Small intestine (tissue), 7 donors: ENCODE measurements around the gene E4F1. TPM values are rescaled to one million over a fixed set of nuclear protein-coding genes. Genes with fewer than 3 reads are reported as not detected.
A peak's percentile ranks its signal among the peaks of the same experiment; 100 is the strongest.

Experiments
- DNase-seq, 2 donors: peaks; one replicate each; pipeline versions ENCODE4 v3.0.0 to v3.0.0-alpha.2; 2013
- FAIRE-seq: peaks from 2 replicates; lab custom pipeline; 2012; peaks lifted over from hg19 to GRCh38; lab: Jason Lieb, UNC
- H3K27ac ChIP-seq, 3 donors: one replicate each; pipeline ENCODE4 v1.5.1; 2013; ENCODE audit warnings: low read length in 2 of 3, mild to moderate bottlenecking in 2 of 3, control low read depth in 1 of 3, inconsistent platforms in 1 of 3, low read depth in 1 of 3, moderate library complexity in 1 of 3
- H3K27me3 ChIP-seq, 3 donors: one replicate each; pipeline ENCODE4 v1.6.1; 2013; ENCODE audit warnings: low read length in 3 of 3, inconsistent platforms in 1 of 3; ENCODE audit not compliant: control insufficient read depth in 3 of 3, insufficient read depth in 3 of 3
- H3K36me3 ChIP-seq, 3 donors: one replicate each; pipeline ENCODE4 v1.6.1; 2013; ENCODE audit warnings: low read length in 3 of 3, inconsistent platforms in 1 of 3, low read depth in 1 of 3, mild to moderate bottlenecking in 1 of 3, moderate library complexity in 1 of 3; ENCODE audit not compliant: control insufficient read depth in 3 of 3, insufficient read depth in 2 of 3
- H3K4me1 ChIP-seq, 3 donors: one replicate each; pipeline ENCODE4 v1.6.1; 2013; ENCODE audit warnings: low read length in 2 of 3, inconsistent platforms in 1 of 3, low read depth in 1 of 3, mild to moderate bottlenecking in 1 of 3, moderate library complexity in 1 of 3; ENCODE audit not compliant: control insufficient read depth in 3 of 3, insufficient read depth in 2 of 3
- H3K4me3 ChIP-seq, 3 donors: one replicate each; pipeline ENCODE4 v1.5.1; 2013; ENCODE audit warnings: low read length in 3 of 3, control low read depth in 1 of 3, inconsistent platforms in 1 of 3, low read depth in 1 of 3, mild to moderate bottlenecking in 1 of 3, moderate library complexity in 1 of 3
- H3K9me3 ChIP-seq, 2 donors: one replicate each; pipeline ENCODE4 v1.6.1; 2013; ENCODE audit warnings: low read depth in 1 of 2, low read length in 1 of 2; ENCODE audit not compliant: control insufficient read depth in 2 of 2, insufficient read depth in 1 of 2
- WGBS, 3 donors: extraction: QIAGEN DNeasy Blood & Tissue Kit; methylation state at CpG; one replicate each; pipeline ENCODE4 v1.1.7; 2013; 5-methylcytosine and 5-hydroxymethylcytosine counted together
- polyA plus RNA-seq, 4 donors: library from polyadenylated mRNA; stranded (reverse) in 3 of 4; unstranded in 1 of 4; fragments of 200-250 nt in 3 of 4; fragments of 120-200 nt in 1 of 4; gene quantifications; one replicate each; pipeline versions ENCODE4 v1.2.1 to v1.2.3, GENCODE V29; 2013
- donor health status: healthy with polysubstance abuse.
- donor health status: control.
- donor health status: control.
- donor health status: Bipolar disorder and iron deficiency.
- donor health status: healthy.

E4F1 gene
- polyA plus RNA-seq, 4 donors, result 16.5 to 37.1 (median 22.8) TPM

- FAIRE-seq (no peak), DNase-seq (no peak)
- no peak within 1 kb of the TSS for H3K4me3 ChIP-seq
- 76 to 82% (median 76%) methylated on average over 24 of the region's 24 CpGs for WGBS, 3 donors
- peaks cover 0 to 64% (median 2%) of the 10 kb centered on the region in 3 donors for H3K36me3 ChIP-seq
- no peaks in the 10 kb centered on the region for H3K27me3 ChIP-seq
- peaks cover 2 to 24% (median 6%) of the 10 kb centered on the region in 3 donors for H3K4me1 ChIP-seq
- no peaks in the 10 kb centered on the region for H3K9me3 ChIP-seq
- H3K27ac ChIP-seq, result no peak within 1 kb of the TSS
Measured at GRCh38 chr16:2210386-2211365, 12.7 kb upstream of the E4F1 start, which contains the start of gene BRICD5. TSS of gene BRICD5 (minus strand) at chr16:2210863. CDS start at chr16:2210833, 30 bp downstream.

DNA sequence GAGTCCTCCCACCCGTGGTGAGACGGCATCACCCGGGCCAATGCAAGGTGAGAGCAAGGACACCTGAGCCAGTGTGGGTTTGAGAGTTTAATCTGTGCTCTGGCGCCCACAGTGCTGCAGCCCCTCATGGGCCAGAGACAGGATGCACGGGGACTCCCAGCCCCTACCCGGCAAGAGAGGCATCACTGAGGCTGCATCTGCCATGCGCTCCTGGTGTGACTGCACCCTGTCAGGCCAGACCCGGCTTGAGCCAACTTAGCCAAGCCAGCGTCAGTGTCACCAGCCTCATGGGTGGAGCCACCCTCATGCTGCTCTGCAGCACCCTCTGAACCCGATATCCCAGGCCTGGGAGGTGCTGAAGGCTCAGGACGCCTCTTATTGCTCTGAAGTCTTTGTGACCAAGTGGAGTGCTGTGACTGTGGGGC is 11.5 kb upstream of the E4F1 start:
- Histone ChIP-seq H3K4me3 (no peak overlapping the region), H3K9me3 (no peaks in the 10 kb centered on the region), H3K27ac (peak overlapping the region in 1 of 3 donors; percentile 5), H3K27me3 (no peaks in the 10 kb centered on the region), H3K4me1 (peaks cover 2 to 19% (median 6%) of the 10 kb centered on the region in 3 donors), H3K36me3 (peaks cover 0 to 58% (median 0%) of the 10 kb centered on the region in 3 donors)
- FAIRE-seq (no peak), DNase-seq (no peak)
- 67 to 85% (median 71%) methylated on average over 11 of the region's 11 CpGs for WGBS, 3 donors

DNA sequence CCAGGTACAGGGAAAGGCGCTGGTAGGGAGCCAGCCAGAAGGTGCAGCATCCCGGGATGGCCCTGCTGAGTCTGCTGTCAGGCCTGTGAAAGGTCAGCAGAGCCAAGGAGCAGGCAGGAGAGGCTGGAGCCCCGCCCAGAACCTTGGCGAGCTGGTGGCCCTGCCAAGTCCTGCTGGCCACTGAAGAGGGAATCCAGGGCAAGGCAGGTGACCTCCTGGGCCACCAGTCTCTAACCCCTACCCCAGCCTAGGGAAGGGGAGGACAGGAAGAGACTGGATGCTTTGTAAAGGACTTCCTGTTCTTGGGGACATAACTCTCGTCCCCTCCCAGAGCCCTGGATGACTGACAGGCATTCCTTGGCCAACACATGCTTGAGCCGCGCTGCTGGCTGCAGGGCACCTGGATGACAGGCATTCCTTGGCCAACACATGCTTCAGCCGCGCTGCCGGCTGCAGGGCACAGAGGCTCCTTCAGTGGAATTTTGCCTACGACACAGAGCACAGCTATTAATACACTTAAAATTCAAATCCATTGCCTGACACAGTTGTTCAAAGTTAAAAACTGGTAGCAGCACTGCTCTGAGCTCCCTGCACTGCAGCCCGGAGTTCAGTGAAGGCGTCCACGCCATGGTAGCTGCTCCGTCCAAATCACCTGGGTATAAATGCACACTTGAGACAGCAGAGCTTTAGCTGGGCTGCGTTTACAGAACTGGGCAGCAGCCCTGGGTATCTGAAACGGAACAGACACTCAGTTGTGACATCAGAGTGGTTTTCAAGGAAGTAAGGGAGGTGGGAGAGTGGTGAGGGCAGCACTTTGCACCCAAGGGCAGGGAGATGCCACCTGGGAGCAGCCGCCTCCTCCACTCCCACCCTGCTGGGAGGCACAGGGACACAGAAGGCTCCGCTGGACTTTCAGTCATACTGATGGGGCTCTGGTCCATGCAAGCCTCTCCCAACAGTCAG is 10.7 kb upstream of the E4F1 start:
- H3K27ac ChIP-seq, result peak overlapping the region in 1 of 3 donors; percentile 14
- peaks cover 2 to 19% (median 6%) of the 10 kb centered on the region in 3 donors for H3K4me1 ChIP-seq
- FAIRE-seq (no peak), DNase-seq (peak; percentile 66 to 78)
- no peaks in the 10 kb centered on the region for H3K27me3 ChIP-seq
- peaks cover 0 to 51% (median 0%) of the 10 kb centered on the region in 3 donors for H3K36me3 ChIP-seq
- WGBS, 3 donors, result 26 to 64% (median 37%) methylated on average over 19 of the region's 19 CpGs
- peak overlapping the region in 2 of 3 donors; percentile 60 to 86 for H3K4me3 ChIP-seq
- H3K9me3 ChIP-seq, result no peaks in the 10 kb centered on the region

- Histone ChIP-seq H3K27ac (peak overlapping the region in 2 of 3 donors; percentile 81 to 91), H3K4me3 (peak overlapping the region; percentile 50 to 86 (median 60)), H3K36me3 (peaks cover 0 to 37% (median 0%) of the 10 kb centered on the region in 3 donors), H3K9me3 (no peaks in the 10 kb centered on the region), H3K27me3 (no peaks in the 10 kb centered on the region), H3K4me1 (peaks cover 2 to 19% (median 6%) of the 10 kb centered on the region in 3 donors)
- DNase-seq (peak in 1 of 2 donors; percentile 36), FAIRE-seq (no peak)
- 1% methylated on average over 49 to 98 of the region's 98 CpGs for WGBS, 3 donors
Measured at GRCh38 chr16:2213817-2214718, 9.3 kb upstream of the E4F1 start.

- FAIRE-seq, result no peak
- Histone ChIP-seq H3K9me3 (no peaks in the 10 kb centered on the region), H3K36me3 (peaks cover 0 to 31% (median 0%) of the 10 kb centered on the region in 3 donors), H3K27me3 (no peaks in the 10 kb centered on the region), H3K27ac (peak within 1 kb of the TSS; percentile 90 to 97 (median 91)), H3K4me3 (peak within 1 kb of the TSS; percentile 58 to 86 (median 73)), H3K4me1 (peaks cover 2 to 19% (median 6%) of the 10 kb centered on the region in 3 donors)
- WGBS, 3 donors, result 0 to 1% (median 0%) methylated on average over 9 to 48 of the region's 48 CpGs
- no peak for DNase-seq
Measured at GRCh38 chr16:2214719-2214968, 8.7 kb upstream of the E4F1 start, which contains the start of gene PGP. TSS of gene PGP (minus strand) at chr16:2214840. CDS start at chr16:2214777, 63 bp downstream.

DNA sequence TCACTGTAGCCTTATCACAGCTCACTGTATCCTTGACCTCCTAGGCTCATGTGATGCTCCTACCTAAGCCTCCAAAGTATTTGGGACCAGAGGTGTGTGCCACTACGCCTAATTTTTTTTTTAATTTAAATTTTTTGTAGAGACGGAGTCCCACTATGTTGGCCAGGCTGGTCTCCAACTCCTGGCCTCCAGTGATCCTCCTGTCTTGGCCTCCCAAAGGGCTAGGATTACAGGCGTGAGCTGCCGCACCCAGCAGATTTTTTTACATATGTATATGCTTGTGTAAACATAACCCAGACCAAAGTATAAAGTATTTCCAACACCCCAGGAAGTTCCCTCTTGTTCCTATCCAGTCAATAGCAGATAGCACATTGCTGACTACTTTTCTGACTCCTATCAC is 7.1 kb upstream of the E4F1 start:
- H3K27ac ChIP-seq, result no peak overlapping the region
- FAIRE-seq (no peak), DNase-seq (peak; percentile 21 to 40)
- H3K36me3 ChIP-seq, result peaks cover 0 to 17% (median 0%) of the 10 kb centered on the region in 3 donors
- H3K27me3 ChIP-seq, result no peaks in the 10 kb centered on the region
- H3K4me1 ChIP-seq, result peaks cover 2 to 19% (median 6%) of the 10 kb centered on the region in 3 donors
- no peak overlapping the region for H3K4me3 ChIP-seq
- no peaks in the 10 kb centered on the region for H3K9me3 ChIP-seq
- WGBS, 3 donors, result 77 to 86% (median 80%) methylated on average over 4 of the region's 4 CpGs

GRCh38 chr16:2223942-2224486 is 623 bp downstream of the E4F1 start:
- Histone ChIP-seq H3K9me3 (no peaks in the 10 kb centered on the region), H3K4me1 (peaks cover 0 to 11% (median 2%) of the 10 kb centered on the region in 3 donors), H3K27ac (peak overlapping the region; percentile 73 to 89 (median 87)), H3K4me3 (peak overlapping the region; percentile 83 to 99 (median 86)), H3K36me3 (peaks cover 0 to 30% (median 3%) of the 10 kb centered on the region in 3 donors), H3K27me3 (no peaks in the 10 kb centered on the region)
- DNase-seq, result peak; percentile 65 to 68
- FAIRE-seq, result no peak
- 3 to 4% (median 4%) methylated on average over 18 to 22 of the region's 22 CpGs for WGBS, 3 donors
